GM06990 (cell line): ENCODE measurements around the gene NOTCH2.

Experiments used
- DNase-seq: peaks from one replicate; pipeline ENCODE4 v3.0.0-alpha.2; 2011; ENCODE audit not compliant: insufficient read length; ENCODE audit errors: extremely low read depth
- H3K27me3 ChIP-seq: replicated peaks from 2 replicates; pipeline ENCODE4 v1.6.0; 2011; ENCODE audit warnings: low read length; ENCODE audit not compliant: control insufficient read depth, insufficient read depth
- H3K36me3 ChIP-seq: 2 replicates; pipeline ENCODE4 v1.5.1; 2011; ENCODE audit warnings: low read length; ENCODE audit not compliant: control insufficient read depth, insufficient read depth
- H3K4me3 ChIP-seq: replicated peaks from 2 replicates; pipeline ENCODE4 v1.5.1; 2011; ENCODE audit warnings: low read depth, mild to moderate bottlenecking, control low read depth, low read length
- TF ChIP-seq, protein P1 (sequence below): IDR thresholded peaks from 2 replicates; pipeline ENCODE4 v1.5.1; 2011; ENCODE audit warnings: low read length, control low read depth, mild to moderate bottlenecking, inconsistent platforms; ENCODE audit not compliant: insufficient read depth, poor library complexity, severe bottlenecking

The NOTCH2 gene

GRCh38 chr1:119887427-119887826 is 182.0 kb downstream of the NOTCH2 start:
- TF ChIP-seq, protein P1, sequence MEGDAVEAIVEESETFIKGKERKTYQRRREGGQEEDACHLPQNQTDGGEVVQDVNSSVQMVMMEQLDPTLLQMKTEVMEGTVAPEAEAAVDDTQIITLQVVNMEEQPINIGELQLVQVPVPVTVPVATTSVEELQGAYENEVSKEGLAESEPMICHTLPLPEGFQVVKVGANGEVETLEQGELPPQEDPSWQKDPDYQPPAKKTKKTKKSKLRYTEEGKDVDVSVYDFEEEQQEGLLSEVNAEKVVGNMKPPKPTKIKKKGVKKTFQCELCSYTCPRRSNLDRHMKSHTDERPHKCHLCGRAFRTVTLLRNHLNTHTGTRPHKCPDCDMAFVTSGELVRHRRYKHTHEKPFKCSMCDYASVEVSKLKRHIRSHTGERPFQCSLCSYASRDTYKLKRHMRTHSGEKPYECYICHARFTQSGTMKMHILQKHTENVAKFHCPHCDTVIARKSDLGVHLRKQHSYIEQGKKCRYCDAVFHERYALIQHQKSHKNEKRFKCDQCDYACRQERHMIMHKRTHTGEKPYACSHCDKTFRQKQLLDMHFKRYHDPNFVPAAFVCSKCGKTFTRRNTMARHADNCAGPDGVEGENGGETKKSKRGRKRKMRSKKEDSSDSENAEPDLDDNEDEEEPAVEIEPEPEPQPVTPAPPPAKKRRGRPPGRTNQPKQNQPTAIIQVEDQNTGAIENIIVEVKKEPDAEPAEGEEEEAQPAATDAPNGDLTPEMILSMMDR, result no peak
- Histone ChIP-seq H3K27me3 (peaks cover 2% of the 10 kb centered on the region), H3K36me3 (no peaks in the 10 kb centered on the region), H3K4me3 (no peak overlapping the region)
- DNase-seq, result no peak

GRCh38 chr1:119885903-119886783 is 183.3 kb downstream of the NOTCH2 start:
- peaks cover 2% of the 10 kb centered on the region for H3K27me3 ChIP-seq
- no peak overlapping the region for H3K4me3 ChIP-seq
- no peak for DNase-seq
- TF ChIP-seq, protein P1, result peak; percentile 84
- H3K36me3 ChIP-seq, result no peaks in the 10 kb centered on the region

GRCh38 chr1:119884711-119885110 is 184.8 kb downstream of the NOTCH2 start:
- no peak overlapping the region for H3K4me3 ChIP-seq
- H3K36me3 ChIP-seq, result no peaks in the 10 kb centered on the region
- no peak for DNase-seq
- TF ChIP-seq, protein P1, result no peak
- H3K27me3 ChIP-seq, result peaks cover 2% of the 10 kb centered on the region

- TF ChIP-seq, protein P1, result no peak
- Histone ChIP-seq H3K27me3 (peaks cover 2% of the 10 kb centered on the region), H3K4me3 (no peak overlapping the region), H3K36me3 (no peaks in the 10 kb centered on the region)
- DNase-seq, result no peak
Observed at GRCh38 chr1:119883826-119884225, 185.6 kb downstream of the NOTCH2 start.

- Histone ChIP-seq H3K4me3 (no peak overlapping the region), H3K36me3 (no peaks in the 10 kb centered on the region), H3K27me3 (peaks cover 2% of the 10 kb centered on the region)
- TF ChIP-seq, protein P1, result no peak
- DNase-seq, result no peak
Observed at GRCh38 chr1:119882132-119883049, 187.1 kb downstream of the NOTCH2 start.
